HG03045 (cell line): Measurements from ENCODE around the gene EPHA2.

ENCODE experiments used
- ATAC-seq: cut with Tn5 transposase; IDR thresholded peaks from one replicate; pipeline ENCODE4 v1.9.1; 2021; ENCODE audit warnings: mild to moderate bottlenecking, moderate library complexity; ENCODE audit not compliant: unreplicated experiment

EPHA2 gene

GRCh38 chr1:16076031-16076864 is 79.6 kb downstream of the EPHA2 start:
- ATAC-seq, result no peak

- ATAC-seq, result no peak
Measured at GRCh38 chr1:16075337-16076030, 80.4 kb downstream of the EPHA2 start.
